HuH-7.5 (cell line): ENCODE results near the gene TAF6.

ENCODE experiments used
- DNase-seq: peaks from one replicate; pipeline ENCODE4 v3.0.0; 2011; ENCODE audit warnings: low spot score

The TAF6 gene

DNA sequence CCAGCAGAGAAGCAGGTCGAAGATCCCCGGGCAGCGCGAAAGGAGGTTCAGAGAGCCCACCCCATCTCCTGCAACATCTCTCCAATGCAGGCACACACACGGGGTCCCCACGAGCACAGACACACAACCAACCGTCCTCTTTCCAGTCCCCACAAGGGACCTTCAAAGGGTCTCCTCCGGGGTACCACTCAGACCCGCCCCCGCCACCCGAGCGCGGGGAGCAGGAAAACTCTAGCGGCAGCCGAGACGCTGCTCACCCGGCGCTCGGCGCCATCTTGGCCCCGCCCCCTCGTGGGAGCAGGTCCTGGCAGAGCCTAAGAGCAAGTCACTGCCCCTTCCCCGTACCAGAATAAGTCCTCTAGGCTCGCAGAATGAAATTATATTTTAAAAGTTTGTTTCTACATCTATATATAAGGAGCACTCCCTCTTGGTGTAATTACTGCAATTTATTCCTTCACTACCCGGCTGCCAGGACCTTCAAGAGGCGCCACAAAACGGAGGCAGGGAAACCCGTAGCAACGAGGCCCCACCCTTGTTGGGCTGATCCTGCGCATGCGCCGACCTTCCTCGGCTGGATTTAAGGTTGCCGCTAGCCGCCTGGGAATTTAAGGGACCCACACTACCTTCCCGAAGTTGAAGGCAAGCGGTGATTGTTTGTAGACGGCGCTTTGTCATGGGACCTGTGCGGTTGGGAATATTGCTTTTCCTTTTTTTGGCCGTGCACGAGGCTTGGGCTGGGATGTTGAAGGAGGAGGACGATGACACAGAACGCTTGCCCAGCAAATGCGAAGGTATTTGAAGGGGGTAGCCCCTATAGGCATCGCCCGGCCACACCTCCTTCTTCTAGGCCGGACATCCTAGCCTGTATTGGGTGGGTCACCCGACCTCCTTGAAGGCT lies at the start of gene TAF6, which contains the start of gene CNPY4:
TSS of gene TAF6 (minus strand) at position 287 of the 898 bp plus-strand sequence. CDS start 5,149 bp downstream, outside the sequence.
TSS of gene CNPY4 (plus strand) at position 563 of the 898 bp plus-strand sequence. CDS start at position 674, 111 bp downstream.
- peak; percentile 99 for DNase-seq

DNA sequence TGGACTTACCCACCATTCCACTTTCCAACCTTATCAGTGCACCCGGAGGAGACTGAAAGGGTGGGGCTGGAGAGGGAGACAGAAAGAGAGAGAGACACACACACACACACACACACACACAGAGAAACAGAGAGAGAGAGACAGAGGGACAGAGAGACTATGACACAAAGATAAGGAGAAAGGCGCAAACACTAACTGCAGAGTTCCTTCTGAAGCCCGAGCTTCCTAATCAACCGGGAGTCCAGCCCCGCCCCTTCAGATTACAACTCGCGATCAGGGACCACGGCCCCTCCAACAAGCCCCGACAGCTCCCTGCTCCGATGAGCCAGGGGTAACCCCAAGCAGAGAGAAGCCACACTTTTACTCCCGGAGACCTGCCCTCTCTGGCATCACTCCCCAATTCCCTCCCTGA lies 48.8 kb upstream of the TAF6 start:
- DNase-seq: peak; percentile 29

DNA sequence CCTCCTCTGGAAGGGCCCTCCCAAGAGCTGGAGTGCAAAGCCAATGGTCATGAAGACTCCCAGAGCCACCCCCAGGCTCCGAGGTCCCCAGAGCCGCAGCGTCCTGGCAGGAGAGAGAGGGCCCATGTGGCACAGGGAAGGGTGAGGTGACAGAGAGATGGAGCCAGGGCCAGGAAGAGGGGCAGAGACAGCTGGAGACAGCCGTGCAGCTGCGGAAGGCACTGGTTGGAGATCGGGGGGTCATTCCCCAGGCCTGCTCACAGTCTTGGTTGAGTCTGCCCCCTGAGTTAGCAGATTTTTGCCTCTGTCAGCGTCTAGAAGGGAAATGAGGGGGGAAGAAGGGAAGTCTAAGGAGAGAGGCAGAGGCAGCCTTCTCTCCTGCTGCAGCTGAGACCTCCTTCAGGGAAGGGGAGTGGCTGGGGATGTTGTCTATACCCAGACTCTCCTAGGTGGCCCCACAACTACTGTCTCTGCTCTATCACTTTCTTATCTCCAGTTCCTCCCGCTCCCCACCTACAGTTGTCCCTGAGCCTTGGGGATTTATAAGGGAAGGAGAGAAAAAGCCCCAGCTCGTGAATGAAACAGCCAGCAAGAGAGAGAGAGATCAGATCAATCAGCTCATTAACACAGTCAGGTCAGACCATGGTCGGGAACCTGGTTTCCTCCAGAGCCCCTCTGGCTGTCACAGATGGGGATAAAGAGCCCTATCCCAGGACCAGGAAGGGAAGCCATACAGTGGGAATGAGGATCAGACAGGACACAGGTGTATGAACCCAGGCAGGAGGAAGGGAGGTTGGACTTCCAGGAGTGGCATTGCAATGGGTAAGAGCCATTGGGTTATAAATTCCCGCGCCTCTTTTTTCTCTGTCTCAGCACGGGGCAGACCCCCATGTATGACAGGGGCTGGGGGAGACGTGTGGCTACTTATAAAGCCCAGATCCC lies 48.1 kb upstream of the TAF6 start:
- peak; percentile 18 for DNase-seq

DNA sequence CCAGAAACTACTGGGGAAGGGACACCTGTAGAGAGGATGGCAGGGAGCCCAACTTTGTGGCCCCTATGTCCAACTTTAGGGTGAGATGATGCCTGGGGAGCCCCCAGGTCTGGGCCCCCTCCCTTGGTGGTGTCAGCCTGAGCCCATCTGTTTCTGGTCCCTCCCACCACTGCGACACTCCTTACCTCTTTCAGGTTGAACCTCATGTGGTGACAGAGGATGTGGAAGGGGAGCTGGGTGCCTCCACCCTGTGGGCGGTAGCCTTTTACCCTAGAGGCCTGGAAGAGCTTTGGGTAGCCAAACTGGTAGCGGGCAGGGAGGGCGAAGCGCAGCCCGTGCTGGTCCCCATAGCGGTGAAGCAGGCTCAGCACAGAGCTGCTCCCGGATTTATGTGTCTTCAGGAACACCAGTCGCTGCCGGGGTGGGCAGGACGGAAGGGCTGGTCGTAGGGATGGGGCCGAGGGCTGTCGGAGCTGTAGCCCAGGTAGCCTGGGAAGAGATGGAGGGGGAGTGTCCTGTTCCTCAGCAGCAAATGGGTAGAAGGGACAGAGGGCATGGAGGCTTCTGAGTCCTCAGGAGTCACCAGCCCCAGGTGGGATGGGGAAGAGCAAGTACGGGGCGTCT lies 47.3 kb upstream of the TAF6 start:
- DNase-seq: no peak

DNA sequence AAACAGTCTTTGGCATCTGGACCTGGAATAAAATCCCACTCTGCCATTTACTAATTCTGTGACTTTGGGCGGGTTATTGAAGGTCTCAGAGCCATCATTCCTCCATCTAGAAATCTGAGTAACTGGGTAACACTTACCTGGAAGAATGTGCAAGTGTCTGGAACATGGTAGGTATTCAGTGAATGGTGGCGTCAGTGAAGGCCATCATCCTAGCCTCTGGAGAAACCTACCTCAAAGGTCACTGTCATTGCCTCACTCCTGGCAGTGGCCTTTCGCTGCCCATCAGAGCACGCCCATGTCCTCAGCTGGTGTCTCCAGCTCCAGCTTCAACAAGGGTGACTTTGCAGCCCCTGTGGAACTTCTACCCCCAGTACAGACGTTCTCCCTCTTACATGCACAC lies 44.7 kb upstream of the TAF6 start:
- no peak for DNase-seq

DNA sequence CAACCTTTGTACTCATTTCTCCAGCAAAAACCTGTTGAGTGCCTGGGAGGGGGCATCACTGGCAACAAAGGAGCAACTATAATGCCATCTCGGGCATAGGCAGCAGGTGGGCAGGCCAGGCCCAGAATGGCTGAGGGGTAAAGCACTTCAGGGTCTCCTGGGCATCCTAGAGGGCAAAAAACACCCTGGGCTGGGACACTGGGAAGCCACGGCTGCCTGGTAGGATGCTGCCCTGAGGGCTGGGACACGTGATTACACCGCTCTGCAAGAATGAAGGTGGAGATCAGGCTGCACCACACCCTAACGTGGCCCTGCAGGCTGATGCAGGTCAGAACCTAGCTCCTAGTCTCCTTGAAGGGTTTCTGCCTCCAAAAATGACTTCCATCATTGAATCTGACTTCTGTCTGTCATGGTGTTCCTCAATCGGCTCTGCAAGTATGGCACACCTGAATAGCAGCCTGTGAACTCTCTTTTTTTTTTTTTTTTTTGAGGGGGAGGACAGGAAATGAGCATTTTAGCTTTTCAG lies 43.9 kb upstream of the TAF6 start:
- DNase-seq: peak; percentile 59

DNA sequence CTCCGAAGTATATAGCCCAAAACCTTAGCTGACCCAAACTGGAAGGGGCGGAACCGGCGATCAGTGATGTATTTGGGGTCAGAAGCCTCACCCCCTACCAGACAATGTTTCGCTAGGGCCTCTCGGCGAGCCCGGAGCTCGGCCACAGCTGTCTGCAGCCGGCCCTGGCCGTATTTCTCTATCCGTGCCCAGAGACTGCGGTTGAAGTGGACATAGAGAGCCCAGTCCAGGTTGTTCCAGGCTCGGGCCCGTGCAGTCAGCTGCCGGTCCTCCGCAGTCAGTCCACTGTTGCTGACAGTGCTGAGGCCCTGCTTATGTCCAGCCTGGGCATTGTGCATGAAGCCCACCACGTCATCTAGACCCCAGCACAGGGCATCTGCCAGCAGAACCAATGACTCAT lies 40.9 kb upstream of the TAF6 start:
- no peak for DNase-seq

DNA sequence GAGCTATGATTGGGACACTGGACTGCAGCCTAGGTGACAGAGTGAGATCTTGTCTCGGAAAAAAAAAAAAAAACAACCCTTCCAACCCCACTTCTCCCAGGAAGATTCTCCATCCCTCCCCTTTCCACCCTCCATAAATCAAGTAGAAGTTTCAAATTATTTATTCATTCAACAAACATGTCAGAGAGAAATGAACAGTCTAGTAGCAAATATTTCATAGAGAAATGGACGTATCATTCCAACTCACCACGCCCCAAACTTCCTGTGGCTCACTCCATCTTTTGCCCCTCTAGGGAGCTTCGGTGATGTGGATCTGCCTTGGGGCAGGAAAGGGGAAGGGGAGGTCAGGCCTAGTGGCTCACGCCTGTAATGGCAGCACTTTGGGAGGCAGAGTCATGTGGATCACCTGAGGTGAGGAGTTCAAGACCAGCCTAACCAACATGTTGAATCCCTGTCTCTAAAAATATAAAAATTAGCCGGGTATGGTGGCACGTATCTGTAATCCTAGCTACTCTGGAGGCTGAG lies 40.0 kb upstream of the TAF6 start:
- DNase-seq: no peak

DNA sequence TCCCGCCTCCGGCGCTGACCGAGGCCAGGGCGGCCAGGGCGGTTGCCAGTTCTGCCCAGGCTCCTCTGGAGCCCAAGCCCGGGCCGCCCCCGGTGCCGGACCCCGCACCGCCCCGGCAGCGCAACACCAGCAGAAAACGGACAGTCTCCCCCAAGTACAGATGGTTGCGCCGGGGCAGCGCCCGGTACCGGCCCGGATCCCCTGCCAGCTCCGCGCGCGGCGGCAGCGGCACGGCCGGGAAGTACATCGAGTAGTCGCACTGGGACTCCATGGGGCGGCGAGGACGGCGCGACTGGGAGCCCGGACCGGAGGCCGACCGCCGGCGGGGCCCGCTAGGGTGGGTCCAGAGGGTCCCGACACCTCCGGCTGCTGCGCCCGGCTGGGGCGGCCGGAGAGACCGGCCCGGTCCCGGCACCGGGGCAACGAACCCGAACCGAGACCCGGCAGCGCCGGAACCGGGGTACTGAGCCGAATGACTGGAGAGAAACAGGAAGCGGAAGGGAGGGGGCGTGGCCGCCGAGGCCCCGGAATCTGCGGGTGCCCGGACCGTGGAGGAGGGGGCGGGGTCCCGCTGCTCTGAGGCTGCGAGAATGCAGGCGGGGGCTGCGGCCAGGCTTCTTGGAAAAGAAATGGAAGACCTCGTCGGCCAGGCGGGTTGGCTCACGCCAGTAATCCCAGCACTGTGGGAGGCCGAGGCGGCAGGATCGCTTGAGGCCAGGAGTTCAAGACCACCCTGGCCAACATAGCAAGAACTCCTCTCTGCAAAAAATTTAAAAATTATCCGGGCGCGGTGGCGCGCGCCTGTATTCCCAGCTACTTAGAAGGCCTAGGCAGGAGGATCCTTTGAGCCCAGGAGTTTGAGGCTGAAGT lies 39.3 kb upstream of the TAF6 start, which contains the start of gene TRAPPC14:
TSS of gene TRAPPC14 (minus strand) at position 495 of the 870 bp plus-strand sequence. CDS start at position 271, 224 bp downstream.
- peak; percentile 98 for DNase-seq

DNA sequence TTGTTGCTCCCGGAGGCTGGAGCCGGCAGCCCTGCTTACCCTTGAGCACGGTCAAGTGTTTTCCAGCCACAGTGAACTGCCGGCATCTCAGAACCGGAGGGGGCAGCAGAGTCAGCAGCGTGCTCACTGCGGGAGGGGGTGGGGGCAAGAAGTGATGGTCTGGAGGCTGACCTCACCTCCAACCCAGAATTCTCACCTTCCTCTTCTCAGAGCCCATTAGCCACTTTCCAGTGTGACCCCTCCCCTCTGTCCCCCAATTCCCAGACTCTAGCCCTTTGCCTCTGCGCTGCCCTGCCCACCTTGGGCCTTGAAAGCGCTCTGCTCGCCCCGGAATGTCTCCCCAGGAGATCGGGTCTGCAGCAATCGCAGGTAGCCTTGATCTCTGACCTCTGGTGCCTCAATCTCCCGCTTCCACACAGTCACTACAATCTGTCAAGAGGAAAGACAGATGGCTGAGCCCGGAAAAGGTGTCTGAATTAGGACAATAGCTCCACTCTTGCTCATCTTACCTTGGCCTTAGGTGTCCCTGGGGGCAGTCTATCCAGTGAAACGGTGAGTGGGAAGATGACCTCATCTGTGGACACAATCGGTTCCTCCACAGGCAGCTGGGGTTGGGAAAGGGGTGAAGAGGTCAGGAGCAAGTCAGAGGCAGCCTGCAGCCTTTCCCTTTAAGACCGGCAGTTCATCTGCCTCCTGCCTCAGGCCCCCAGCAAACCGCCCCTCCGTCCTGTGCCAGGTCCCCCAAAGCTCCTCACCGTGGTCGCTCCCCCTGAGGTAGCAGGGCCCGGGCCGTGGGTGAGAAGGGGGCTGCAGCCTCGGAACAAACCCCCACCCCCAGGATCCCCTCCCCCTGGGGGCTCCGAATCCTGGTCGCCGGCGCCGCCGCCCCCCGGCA lies 38.4 kb upstream of the TAF6 start:
- peak; percentile 90 for DNase-seq

DNA sequence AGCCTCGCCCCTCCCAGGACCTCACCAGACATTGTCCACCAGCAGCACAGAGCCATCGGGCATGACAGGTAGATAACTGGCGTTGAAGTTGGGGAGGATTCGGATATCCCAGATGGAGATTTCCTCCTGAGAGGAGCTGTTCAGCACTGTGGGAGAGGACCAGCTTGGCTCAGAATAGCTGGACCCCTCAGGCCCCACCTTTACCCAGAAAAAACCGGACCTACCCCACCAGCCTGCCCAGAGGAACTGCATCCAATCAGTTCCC lies 37.8 kb upstream of the TAF6 start:
- no peak for DNase-seq

DNA sequence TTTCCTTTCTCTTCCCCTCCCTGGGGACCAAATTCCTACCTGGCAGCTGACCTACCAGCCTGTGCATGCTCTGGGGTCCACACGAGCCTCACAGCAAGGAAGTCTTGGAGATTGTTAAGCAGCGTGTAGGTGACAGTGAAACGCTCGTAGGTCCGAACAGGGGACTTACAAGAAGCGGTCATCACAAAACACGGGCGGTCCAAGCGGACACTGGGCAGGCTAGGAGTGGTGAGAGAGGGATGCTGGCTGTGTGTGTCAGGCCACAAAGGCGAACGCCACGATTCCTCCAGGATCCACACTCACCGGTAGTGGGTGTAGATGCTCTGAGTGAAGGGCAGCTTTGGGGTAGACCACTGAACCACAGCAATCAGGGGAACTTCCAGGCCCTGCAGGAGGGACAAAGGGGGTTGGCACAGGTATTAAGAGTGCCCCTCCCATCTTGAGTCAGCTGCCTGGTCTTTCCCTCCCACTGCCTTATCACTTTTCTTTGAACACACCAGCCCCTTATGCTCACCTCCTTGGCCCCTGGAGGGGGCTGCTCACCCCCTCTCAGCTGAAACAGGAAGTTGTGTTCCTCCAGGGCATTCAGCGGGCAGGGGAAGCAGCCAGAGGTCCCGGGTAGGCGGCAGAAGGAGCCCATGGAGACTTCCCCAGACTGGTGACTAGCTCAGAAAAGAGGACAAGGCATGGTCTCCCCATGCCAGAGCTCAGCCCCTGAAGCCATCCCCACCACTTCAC lies 37.3 kb upstream of the TAF6 start:
- DNase-seq: no peak

DNA sequence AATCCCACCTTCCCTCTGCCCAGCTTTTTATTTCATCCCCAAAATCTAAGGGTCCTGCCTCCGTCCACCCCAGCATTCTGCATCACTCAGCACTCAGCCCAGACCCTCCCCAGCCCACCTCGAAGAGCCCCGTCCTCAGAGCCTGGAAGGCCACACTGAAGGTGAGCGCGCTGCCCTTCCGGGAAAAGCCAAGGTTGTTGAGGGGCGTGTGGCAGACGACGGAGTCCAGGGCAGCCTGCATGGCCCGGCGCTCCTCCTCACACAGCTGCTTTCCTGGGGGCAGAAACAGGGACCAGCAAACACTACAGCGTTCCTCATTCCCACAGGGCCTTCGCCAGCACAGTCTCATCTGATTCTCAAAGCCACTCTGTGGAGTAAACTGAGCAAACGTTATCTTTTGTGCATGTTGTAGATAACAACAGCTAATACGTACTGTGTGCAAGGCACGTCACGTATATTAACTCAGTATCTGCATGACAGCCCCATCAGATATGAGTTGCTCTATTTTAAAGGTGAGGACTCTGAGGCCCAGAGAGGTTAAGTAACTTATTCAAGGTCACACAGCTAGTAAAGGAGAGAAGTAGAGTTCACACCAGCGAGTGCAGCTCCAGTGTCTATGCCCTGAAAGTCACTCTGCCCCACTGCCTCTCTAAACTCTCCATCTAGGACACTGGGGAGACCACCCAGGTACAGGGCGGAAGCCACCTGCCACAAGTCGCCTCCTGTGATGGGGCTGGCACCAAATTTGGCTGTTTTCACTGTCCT lies 36.6 kb upstream of the TAF6 start:
- peak; percentile 27 for DNase-seq

DNA sequence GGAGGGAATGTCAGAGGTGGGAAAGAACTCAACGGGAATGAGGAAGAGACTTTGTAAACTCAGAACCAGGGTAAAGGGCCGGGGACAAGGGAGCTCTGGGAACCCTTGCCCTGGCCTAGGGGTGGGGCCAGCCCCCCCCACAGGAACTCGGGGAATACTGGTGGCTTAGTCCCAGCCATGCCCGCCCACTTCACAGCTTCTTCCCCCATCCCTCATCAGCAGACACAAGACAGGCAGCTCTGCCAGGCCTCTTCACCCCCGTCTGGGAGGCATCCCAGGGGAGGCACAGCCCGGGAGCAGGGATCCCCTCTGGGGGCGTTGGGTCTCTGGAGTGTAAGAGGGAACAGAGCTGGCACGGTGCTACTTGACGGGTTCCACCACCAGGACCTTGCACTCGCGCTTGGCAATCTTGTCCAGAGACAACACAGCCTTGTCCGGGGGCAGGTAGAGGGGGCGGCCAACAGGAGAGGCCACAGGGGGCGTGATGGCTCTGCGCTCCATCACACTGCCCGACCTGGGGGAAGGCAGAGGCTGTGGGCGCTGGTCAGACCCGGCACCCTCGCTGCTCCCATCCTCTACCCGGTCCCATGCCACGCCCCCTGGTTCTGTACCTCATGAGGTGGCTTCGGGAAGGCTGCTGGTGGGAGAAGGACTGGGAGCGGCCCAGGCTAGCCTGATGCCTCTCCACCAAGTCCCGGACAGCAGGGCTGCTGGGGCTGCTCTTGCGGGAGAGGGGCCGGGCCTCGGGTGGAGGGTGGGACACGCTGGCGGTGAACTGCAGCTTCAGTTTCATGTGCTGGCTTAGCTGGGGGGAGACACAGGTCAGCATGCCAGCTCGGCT lies 35.7 kb upstream of the TAF6 start:
- peak; percentile 25 for DNase-seq

DNA sequence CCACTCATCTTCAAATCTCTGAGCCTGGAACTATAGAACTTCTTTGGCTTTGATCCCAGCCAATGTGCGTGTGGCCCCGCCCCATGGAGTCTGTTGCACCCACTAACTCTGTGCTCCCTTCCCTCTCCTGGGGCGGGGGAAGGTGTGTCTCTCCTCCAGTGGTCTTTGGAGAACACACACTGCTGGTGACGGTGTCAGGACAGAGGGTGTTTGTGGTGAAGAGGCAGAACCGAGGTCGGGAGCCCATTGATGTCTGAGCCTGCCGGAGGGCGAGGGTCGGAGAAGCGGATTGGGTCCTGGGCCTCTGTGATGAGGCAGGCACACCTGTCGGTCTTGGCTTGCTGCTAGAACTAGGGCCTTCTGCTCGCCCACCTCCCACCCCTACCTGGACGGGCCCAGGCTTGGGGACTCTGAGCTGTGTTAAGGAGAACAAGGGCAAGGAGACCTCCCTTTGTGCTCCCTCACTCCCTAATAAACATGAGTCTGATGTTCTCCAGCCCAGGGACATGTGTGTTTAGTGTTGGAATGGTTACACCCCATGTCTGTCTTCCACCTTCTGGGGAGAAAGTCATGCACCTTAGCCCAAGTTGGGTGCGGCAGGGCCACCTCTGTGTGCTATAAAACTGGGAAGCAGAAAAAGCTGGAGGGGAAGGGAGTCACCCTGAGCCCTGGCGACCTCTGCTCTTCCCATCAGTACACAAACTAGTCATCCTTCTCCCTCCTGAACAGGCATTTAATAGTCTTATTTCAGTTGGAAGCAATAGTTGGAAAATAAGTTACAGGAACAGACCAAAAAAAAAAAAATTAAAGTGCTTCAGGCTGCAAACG lies 34.8 kb upstream of the TAF6 start:
- DNase-seq: no peak

DNA sequence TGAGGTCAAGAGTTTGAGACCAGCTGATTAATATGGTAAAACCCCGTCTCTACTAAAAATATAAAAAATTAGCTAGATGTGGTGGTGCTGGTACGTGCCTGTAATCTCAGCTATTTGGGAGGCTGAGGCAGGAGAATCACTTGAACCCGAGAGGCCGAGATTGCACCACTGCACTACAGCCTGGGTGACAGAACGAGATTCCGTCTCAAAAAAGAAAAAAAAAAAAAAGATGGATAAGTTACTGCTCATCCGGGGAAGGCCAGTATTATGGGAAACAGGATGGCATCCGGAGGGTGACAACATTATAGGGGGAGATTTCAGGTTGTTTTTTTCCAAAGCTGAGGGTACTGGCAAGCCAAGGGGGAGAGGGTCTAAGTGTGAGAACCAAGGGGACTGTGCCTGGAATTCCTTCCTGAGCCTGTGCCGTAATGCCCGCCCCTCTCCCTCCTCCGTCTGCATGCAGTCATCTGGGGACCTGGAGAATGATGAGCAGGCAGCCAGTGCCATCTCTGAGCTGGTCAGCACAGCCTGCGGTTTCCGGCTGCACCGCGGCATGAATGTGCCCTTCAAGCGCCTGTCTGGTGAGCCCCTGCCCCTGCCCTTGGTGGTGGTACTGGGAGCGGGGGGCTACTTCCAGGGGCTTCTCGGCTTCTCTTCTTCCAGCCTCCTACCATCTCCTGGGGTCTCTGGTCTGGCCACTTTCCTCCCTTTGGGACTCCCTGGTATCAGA lies 33.9 kb upstream of the TAF6 start:
- DNase-seq: no peak
